ENCODE results near the gene PSMD1.

DNA sequence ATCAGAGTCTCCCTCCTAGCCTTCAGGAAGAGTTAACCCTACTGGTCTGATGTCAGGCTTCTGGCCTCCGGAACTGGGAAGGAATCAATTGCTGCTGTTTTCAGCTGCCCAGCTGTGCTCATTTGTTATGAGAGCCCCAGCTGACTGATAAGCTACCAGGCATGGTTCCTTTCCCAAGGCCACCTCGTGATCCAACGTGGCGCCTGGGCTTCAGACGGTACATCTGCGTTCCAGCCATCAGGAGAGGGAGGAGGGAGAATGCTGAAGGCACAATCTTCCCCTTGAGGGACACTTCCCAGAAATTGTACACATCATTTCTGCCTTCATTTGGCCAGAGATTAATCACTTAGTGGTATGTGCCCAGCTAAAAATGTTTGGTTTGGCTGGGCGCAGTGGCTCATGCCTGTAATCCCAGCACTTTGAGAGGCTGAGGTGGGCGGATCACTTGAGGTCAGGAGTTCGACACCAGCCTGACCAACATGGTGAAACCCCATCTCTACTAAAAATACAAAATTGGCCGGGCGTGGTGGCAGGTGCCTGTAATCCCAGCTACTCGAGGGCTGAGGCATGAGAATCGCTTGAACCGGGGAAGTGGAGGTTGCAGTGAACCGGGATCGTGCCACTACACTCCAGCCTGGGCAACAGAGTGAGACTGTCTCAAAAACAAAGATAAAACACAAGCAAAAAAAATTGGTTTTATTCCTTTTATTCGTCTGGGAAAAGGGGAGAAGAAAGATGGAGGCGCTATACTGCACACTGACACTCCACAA is 131.3 kb downstream of the PSMD1 start:
- TF ChIP-seq, protein P1, sequence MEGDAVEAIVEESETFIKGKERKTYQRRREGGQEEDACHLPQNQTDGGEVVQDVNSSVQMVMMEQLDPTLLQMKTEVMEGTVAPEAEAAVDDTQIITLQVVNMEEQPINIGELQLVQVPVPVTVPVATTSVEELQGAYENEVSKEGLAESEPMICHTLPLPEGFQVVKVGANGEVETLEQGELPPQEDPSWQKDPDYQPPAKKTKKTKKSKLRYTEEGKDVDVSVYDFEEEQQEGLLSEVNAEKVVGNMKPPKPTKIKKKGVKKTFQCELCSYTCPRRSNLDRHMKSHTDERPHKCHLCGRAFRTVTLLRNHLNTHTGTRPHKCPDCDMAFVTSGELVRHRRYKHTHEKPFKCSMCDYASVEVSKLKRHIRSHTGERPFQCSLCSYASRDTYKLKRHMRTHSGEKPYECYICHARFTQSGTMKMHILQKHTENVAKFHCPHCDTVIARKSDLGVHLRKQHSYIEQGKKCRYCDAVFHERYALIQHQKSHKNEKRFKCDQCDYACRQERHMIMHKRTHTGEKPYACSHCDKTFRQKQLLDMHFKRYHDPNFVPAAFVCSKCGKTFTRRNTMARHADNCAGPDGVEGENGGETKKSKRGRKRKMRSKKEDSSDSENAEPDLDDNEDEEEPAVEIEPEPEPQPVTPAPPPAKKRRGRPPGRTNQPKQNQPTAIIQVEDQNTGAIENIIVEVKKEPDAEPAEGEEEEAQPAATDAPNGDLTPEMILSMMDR (IDR thresholded peaks at IDR 0.05; ENCODE audit: borderline replicate concordance, extremely low read depth, low read length, poor library complexity, severe bottlenecking) = no peak
- TF ChIP-seq EZH2 (IDR thresholded peaks at IDR 0.05; ENCODE audit: borderline replicate concordance, low read depth, low read length, severe bottlenecking) = no peak

All from DND-41 (cell line).